HG02943 (cell line): Measurements from ENCODE around the gene PACSIN3.
A peak's percentile ranks its signal among the peaks of the same experiment; 100 is the strongest.
"Not testable (repeated sequence)": the region's sequence is repeated elsewhere in the genome, so short reads cannot be mapped to it uniquely, and the experiment has no call there.

Source experiments
- ATAC-seq: cut with Tn5 transposase; IDR thresholded peaks from one replicate; pipeline ENCODE4 v1.9.1; 2021; ENCODE audit warnings: mild to moderate bottlenecking, low read depth, moderate library complexity; ENCODE audit not compliant: unreplicated experiment

The PACSIN3 gene

DNA sequence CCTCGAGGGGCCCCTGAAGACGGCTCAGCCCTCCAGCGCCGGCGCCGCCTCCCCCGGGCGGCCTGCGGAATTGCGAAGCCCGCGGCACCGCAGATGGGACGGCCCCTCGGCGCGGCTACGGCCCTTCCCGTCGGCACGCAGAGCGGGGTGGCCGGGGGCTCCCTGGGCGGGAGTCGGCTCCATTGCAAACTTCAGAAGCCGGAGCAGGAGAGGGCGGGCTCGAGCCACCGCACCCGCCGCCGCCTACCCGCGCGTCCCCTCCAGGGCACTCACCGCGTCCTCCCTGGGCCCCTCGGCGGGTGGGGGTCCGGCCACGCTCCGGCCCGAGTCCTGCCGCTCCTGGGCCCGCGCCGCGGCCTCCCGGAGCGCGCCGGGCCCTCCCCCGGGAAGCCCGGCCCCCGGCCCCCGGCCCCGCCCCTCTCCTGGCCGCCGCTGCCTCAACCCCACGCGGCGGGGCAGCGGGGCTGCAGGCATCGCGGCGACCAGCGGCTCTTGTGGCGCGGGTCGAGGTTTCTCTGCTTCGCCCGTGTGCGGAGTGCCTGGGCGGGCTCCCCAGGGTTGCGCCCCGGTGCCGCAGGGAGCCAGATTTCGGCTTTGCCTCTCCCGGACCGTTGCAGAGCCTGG, at the start of gene PACSIN3:
TSS of gene PACSIN3 (minus strand) at position 359 of the 624 bp plus-strand sequence. CDS start 3,707 bp downstream, outside the sequence.
- ATAC-seq: no peak

DNA sequence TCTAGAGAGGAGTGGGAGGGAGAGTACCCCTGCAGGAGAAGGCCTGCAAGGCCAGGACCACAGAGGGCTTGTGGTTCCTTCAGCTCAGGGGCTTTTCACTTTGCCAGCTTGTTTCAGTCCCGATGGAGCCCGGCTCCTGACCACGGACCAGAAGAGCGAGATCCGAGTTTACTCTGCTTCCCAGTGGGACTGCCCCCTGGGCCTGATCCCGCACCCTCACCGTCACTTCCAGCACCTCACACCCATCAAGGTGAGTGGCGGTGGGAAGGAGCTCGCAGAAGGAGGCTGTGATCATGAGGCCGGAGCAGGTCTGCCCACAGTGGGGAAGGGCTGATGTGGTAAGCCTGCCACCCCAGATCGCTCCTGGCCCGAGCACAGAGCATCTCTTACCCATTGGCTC, 48.9 kb upstream of the PACSIN3 start:
- ATAC-seq: no peak

DNA sequence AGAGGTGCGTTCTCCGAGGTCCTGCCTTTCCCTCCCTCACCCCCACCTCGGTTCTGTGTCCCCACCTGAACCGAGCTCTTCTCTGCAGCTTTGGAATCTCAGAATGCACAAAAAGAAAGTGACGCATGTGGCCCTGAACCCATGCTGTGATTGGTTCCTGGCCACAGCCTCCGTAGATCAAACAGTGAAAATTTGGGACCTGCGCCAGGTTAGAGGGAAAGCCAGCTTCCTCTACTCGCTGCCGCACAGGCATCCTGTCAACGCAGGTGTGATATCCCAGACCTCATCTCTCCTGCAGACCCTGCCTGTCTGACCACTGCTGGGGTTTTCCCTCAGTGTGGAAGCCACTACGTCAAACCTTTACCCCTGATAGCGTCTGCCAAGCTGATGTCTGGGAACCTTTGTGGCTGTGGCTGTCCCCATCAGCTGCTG, 48.5 kb upstream of the PACSIN3 start:
- ATAC-seq: no peak

DNA sequence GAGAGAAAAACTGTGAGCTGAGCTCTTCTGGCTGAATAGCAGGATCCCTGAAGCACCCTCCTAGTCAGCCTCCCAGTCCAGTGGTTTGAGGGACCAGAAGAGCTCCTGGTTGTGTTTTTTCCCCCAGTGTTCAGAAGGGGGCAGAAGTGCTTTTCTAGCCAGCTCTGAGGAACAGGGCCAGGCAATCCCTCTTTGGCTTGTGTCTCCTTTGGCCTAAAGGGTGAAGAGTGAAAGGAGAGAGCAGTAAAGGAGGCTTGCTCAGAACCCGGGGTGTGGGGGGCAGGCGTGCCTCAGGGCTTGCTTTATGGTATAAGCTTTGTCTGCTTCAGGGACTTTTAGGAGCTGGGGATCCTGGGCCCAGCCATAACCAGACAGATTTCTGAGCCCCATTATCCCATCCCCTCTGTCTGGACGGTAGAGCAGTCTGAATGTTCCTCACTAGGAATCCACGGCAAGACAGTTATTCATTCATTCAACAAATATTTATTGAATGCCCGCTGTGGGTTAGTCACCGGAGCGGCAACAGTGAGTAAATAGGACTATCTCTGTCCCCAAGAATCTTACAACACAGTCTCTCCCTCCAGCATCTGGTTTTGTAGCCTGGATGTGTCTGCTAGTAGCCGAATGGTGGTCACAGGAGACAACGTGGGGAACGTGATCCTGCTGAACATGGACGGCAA, 47.9 kb upstream of the PACSIN3 start:
- ATAC-seq: no peak

DNA sequence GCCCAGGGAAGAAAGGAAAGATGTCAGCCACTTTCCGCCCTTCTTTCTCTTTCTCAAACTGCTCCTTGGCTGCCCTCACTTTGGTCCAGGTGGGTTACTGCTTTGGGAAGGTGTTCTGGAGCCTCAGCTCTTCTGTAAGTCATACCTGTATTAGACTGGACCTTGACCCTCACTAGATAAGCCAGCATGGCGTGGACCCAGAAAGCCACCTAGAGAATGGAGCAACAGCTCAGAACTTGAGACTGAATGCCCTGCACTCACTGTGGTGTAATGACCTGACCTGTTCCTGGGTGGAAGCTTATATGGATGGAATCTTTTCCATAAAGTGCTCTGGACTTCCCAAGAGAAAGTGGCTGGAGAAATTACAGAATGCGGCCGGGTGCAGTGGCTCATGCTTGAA, 46.8 kb upstream of the PACSIN3 start:
- ATAC-seq: no peak

DNA sequence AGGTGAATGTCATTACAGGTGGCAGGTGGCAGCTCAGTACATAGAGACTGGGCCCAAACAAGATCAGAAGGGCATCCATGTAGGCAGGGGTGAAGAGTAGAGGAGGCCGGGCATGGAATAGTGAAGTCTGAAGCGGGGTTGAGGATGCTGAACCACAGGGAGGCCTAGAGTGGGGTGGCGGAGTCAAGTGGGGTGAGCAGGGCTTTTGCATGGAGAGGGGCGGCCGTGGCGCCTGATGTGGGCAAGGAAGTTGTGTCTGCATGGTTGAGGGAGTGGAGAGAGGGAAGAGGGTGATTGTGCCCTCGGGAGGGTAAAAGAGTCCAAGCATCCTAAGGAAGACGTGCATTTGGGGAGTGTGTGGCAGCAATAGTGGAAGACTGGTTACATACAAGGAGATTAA, 42.9 kb upstream of the PACSIN3 start:
- no peak for ATAC-seq

DNA sequence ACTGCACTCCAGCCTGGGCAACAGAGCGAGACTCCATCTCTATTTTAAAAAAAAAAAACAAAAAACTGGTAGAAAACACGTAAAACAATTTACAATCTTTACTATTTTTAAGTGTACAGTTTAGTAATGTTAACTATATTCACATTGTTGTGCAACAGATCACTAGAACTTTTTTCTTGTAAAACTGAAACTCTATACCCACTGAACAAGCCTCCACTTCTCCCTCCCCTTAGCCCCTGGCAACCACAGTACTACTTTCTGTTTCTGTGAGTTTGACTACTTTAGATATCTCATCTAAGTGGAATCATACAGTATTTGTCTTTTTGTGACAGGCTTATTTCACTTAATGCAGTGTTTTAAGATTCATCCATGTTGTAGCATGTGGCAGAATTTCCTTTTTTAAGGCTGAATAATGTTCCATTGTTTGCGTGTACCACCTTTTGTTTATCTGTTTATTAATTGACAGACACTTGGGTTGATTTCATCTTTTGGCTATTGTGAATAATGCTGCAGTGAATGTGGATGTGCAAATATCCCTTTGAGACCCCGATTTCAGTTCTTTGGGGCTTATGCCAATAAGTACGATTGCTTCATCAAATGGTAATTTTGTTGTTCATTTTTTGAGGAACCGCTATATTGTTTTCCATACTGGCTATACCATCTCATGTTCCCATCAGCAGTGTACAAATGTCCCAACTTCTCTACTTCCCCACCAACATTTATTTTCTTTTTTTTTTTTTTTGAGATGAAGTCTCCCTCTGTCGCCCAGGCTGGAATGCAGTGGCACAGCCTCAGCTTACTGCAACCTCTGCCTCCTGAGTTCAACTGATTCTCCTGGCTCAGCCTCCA, 39.5 kb upstream of the PACSIN3 start:
- peak; percentile 88 for ATAC-seq

DNA sequence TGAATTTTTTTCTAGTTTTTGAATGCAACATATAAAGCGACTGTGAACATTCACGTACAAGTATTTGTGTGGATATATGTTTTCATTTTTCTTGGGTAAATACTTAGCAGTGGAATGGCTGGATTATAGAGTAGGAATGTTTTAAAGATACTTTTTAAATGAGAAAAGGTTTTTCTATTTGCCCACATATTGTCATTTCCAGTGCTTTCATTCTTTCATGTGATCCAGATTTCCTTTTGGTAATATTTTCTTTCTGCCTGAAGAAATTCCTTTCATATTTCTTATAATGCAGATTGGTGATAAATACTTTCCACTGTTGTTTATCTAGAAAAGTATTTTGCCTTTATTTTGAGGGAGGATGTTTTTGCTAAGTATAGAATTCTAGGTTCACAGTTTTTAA, 36.5 kb upstream of the PACSIN3 start:
- no peak for ATAC-seq

DNA sequence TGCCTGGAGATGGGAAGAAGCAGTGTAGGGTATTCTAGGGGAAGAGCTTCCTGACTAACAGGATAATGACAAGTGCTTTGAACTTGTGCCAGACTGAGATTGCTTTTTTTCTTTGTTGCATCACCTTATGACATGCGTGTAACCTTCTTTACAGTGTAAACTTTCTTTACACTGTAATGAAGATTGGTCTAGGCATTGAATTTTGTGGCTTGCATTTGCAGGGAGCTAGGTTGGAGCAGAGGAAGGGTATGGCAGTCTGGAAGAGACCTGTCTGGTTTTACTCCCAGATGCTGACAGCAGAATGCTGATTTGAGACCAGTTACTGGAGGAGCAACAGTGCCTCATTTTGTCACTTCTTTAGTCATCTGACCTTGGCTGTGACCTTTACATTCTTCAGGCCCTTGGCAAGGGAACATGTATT, 34.2 kb upstream of the PACSIN3 start:
- no peak for ATAC-seq

DNA sequence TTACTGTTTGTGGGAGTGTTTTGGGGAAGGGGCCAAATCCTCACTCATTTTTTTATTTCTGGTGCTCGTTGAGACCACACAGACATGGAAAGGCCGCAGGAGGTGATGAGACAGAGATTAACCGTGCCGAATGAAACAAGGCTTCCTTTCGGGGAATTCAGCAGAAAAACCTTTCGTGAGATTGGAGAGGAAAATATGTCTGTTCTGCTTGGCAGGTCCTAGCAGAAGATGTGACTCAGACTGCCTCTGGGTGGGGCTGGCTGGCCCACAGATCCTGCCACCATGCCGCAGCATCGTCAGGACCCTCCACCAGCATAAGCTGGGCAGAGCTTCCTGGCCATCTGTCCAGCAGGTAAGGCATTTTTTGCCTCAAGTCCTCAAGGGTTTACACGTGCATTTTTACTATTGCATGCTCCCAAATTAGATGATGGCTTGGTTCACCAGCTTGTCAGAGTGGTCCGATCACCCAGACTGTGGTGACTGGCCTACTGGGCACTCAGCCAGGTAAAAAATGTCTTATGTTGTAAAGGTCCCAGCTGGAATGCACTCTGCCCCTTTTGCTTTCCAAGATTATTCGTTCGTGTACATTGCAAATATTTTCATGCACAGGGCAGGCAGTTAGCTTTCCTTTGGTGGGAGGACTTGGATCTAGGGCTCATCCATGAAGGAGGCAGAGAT, 30.0 kb upstream of the PACSIN3 start:
- ATAC-seq: no peak

DNA sequence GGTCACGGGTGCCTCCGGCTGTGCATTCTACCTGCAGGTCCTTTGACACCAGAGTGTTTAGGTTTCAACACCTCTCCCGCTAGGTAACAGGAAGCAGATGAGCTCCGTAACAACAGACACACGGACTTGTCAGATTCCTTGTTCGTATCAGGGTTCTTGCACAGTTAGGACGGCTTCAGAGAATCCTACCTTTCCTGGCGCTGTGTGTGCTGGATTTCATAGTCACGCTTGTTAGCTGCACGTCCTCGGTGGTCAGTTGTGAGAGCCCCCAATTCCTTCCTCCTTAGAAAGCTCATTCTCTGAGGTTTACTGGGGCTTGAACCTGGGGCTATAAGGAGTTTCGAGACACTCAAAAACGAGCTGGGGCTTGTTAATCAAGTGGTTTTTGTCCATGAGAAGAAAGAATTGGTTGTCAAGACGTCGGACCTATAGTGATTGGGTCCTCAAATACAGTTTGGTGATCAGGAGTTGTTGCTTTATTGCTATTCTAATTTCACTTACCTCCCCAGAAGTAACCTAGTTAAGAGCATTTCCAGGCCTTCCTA, 29.2 kb upstream of the PACSIN3 start:
- no peak for ATAC-seq

DNA sequence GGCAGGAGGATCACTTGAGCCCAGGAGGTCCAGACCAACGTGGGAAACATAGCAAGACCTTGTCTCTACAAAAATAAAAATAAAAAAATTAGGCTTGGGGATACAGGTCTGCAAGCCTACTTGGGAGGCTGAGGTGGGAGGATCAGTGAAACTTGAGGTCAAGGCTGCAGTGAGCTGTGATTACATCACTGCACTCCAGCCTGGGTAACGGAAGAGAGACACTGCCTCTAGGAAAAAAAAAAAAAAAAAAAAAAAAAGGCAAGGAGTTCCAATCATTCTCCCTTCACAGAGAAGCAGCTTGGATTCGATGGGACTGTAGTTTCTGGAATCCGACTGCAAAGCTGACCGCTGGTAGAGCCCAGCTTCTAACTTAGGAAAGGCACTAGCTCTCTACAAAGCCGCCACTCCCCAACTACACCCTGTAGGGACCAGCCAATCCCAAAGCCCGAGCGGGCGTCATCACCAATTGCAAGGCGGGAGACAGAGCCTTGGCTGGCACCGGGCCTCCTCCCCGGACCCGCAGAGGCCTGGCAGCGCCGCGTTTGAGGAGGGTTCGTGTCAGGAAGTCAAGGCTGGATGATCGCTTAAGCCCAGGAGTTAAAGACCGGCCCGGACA, 27.8 kb upstream of the PACSIN3 start:
- ATAC-seq: peak; percentile 38

DNA sequence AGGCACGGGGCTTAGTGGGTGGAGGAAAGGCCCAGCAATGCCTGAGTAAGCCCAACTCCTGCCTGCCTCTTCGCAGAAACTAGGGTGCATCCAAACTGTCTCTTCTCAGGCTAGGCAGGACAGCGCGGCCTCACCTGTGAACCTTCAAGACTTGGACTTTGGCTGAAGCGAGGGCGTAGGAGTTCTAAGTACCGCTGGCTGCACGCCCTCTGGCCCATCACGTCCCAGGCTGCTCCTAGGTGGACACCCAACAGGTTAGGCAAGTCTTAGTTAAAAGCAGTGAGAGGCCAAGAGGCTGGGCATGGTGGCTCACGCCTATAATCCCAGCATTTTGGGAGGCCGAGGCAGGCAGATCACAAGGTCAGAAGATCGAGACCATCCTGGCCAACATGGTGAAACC, 26.7 kb upstream of the PACSIN3 start:
- ATAC-seq: no peak

DNA sequence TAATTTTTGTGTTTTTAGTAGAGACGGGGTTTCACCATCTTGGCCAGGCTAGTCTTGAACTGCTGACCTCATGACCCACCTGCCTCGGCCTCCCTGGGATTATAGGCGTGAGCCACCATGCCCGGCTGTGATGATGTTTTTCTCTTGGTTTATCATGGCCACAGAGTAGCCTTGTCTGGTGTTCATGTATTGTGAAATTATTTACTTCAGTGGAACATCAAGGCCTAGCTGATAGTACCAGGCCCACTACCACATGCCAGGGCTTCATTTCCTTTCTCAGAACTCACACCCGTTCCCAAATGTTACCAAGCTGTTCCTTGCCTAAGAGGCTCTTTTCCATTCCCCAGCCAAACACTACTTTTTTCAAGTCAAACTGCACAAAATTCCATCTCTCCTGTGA, 22.4 kb upstream of the PACSIN3 start:
- ATAC-seq: no peak

DNA sequence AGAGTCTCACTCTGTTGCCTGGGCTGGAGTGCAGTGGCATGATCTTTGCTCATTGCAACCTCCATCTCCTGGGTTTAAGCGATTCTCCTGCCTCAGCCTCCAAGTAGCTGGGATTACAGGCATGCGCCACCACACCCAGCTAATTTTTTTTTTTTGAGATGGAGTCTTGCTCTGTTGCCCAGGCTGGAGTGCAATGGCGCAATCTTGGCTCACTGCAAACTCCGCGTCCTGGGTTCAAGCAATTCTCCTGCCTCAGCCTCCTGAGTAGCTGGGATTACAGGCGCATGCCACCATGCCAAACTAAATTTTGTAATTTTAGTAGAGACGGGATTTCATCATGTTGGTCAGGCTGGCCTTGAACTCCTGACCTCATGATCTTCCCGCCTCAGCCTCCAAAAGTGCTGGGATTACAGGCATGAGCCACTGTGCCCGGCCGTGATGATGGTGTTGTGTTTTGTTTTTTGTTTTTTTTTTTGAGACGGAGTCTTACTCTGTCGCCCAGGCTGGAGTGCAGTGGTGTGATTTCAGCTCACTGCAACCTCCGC, 21.8 kb upstream of the PACSIN3 start:
- not testable (repeated sequence) for ATAC-seq

DNA sequence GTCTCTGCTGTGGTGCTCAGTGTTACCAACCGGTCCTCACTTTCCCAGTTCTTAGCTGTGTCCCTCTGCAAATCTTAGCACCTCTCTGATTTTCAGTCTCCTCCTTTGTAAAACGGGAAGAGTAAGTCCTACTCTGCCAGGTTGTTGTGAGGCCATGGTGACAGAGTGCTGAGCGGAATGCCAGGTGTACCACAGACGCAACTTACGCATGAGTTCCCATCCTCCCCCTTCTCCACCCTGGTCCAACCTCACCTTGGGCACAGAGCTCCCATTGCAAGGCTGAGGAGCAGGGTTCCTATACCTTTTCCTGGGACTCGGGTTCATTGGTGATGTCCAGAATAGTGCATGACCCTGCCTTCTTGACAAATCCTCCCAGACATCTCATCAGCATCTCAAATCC, 21.2 kb upstream of the PACSIN3 start:
- no peak for ATAC-seq

DNA sequence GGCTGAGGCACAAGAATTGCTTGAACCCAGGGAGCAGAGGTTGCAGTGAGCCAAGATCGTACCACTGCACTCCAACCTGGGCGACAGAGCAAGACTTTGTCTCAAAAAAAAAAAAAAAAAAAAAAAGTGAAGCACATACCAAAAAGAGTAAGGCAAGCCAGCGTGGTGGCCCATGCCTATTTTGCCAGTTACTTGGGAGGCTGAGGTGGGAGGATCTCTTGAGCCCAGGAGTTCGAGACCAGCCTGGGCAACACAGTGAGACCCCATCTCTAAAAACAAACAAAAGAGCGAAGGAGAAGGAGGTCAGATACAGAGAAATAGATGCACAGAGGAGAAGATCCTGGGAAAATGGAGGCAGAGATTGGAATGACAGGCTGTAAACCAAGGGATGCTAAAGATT, 20.3 kb upstream of the PACSIN3 start:
- not testable (repeated sequence) for ATAC-seq

DNA sequence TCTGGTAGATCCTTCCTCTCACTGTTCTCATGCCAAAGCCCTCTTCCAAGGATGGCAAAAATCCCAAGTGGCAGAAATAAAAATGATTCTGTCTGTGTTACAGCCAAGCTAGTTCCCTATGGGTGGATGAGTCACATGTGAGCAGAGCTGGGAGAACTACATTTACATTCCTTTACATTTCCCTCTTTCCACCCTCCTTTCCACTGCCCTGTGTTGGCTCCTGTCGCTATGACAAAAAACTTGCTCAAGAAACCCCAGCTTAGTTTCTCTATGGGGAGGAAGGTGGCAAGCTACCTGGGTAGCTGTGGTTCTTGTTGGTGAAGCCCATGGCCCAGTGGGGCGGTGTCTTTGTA, 18.4 kb upstream of the PACSIN3 start:
- ATAC-seq: no peak

DNA sequence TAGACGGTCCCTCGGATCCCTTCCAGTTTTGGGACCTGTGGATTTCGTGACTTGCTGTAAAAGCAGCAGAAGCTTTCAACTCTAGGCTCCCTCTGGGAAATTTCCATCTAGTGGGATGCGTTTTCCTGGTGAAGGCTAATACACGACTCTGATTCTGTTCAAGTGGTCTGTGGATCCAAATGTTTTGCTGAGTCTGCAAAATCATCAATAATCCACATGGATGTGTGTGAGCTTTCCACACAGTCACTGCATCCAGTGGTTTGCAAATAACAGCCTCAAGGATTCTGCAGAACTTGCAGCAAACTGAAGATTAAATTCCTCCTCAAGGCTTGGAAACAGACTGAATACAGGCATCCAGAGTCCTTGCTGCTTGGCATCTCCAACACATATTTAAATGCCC, 16.3 kb upstream of the PACSIN3 start:
- ATAC-seq: no peak

DNA sequence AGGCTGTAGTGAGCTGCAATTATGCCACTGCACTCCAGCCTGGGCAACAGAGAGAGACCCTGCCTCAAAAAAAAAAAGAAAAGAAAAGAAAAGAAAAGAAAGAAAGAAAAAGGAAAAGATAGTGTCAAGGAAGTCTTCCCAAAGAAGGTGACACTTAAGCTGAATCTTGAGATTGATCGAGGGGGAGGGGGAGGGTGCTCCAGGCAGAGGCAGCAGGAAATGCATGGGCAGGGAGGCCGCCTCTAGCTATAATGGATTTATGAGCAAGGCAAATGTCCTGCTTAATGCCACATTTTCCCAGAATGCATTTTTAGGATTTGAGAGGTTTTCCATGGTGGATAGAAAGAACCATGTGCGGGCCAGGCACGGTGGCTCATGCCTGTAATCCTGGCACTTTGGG, 14.8 kb upstream of the PACSIN3 start:
- ATAC-seq: no peak
